Inflammatory macrophage treated with lipopolysaccharide for 1 hour (primary cell): ENCODE measurements around the gene CAMK4.

ENCODE experiments used
- DNase-seq, 2 donors: peaks; one replicate each; pipeline ENCODE4 v3.0.0-alpha.2; 2020 to 2022

Gene CAMK4

GRCh38 chr5:111223787-111224560, at the start of gene CAMK4:
TSS of gene CAMK4 (plus strand) at chr5:111224384. CDS start at chr5:111224484, 100 bp downstream.
- DNase-seq = no peak

GRCh38 chr5:111183064-111183463, 41.1 kb upstream of the CAMK4 start:
- DNase-seq = no peak

GRCh38 chr5:111187079-111187478, 37.1 kb upstream of the CAMK4 start:
- DNase-seq = no peak

- no peak for DNase-seq
Observed at GRCh38 chr5:111194053-111194452, 30.1 kb upstream of the CAMK4 start.

DNA sequence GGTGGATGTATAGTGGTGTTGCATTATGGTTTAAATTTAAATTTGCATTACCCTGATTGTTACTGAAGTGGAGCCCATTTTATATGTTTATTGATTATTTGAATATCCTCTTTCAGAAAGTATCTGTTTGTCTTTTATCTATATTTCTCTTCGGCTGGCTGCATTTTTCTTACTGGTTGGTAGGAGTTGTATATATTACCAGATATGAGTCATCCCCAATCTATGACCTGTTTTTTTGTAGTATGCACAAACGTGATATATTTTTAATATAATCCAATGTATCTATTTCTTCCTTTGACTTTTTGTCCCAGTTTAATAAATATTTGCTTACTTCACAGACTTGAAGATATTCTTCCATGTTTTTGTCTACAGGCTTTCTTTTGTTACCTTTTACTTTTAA, 29.3 kb upstream of the CAMK4 start:
- DNase-seq = no peak

- no peak for DNase-seq
Observed at GRCh38 chr5:111197523-111197922, 26.7 kb upstream of the CAMK4 start.

DNA sequence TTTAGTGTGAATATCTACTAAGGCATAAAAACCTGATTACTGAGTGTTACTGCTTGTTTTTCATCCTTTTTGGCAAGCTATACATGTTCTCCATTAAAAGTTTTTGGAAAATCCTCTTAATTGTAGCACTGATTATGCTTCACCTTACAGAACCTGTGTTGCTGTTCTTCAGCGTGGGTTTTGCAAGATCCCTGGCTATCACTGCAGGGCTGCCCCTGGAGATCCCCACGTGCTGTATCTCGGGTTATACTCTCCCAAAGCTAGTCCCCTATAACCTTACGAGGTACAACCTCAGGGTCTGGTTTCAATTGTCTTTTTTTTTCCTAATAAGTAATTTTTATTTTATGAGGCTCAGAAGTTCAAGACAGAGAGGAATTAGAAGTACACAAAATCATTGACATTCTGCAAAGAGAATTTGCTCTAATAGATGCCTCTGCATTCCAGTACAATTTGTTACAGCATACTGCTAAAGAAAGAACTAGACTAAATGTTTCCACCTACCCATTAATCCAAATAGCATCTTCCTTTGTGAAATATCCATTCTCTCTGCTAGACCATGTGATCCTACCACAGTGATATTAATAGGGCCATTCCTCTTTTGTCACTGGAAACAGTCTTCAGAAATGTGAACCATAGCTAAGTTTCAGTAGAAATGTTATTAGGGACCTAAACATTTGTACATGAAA, 25.8 kb upstream of the CAMK4 start:
- DNase-seq = no peak

GRCh38 chr5:111200828-111201227, 23.4 kb upstream of the CAMK4 start:
- DNase-seq = no peak

DNA sequence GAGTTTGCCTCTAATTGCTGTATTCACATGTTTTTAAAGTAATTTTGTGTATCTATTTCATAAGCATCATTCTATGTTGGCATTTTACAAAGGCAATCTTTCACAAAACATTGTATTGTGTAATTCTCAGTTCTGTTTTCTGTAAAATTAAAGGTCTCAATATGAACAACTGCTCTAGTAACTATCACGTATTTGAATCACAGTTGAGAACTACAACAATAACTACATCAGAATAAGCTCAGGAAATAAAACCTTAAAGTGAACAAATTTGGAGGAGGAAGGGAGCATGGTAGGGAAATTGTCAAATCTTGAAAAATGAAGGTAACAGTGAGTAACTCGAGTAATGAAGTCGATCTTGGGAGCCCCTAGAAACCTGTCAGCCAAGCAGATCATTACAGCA, 22.5 kb upstream of the CAMK4 start:
- DNase-seq = no peak

DNA sequence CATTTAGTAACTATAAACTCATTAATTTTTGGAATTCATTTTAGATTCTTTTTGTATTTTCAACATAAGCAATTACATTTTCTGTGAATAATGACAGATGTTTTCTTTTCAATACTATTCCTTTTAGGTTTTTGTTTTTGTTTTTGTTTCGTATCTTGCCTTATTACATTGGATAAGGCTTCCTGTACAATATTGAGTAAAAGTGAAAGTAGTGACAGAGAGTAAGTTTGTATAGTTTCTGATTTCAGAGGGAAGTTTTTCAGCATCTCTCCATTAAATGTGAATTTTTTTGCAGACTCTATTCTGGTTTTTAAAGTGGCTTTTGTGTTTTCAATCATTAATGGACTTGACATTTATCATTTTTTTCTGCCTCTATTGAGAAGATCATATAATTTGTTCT, 12.8 kb upstream of the CAMK4 start:
- no peak for DNase-seq

DNA sequence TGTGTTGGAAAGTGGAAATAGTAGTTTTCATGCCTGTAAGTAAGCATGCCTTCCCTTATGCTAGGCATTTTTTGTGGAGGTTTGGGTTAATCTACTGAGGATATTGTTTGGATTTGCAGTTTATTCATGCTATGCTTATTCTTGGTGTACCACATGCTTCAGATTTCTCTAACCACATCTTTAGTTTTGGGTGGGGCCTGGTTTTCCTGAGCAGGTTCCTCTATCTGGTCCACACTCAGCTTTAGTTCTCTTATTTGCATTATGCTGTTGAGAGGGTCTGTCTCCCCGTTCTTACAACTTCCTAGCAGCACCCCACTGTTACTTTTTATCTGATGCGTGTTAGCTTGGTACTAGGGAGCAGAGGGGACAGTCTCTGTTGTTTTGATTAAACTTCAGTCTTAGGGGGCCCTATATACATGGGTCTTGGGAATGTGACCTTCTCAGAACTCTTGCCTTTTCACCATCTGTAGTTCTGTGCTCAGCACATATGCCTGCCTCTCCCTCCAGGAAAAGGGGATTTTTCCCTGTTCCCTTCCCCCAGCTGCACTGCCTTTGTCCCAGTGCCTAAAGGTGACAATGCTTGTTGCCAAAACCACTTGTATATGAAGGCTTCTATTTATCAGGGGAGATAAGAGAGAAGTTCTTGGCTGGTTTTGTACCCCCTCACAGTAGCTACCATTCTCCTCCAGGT, 10.0 kb upstream of the CAMK4 start:
- DNase-seq = no peak

GRCh38 chr5:111215971-111216370, 8.2 kb upstream of the CAMK4 start:
- no peak for DNase-seq

- DNase-seq = no peak
Observed at GRCh38 chr5:111221139-111221538, 3.0 kb upstream of the CAMK4 start.

- DNase-seq = no peak
Observed at GRCh38 chr5:111223101-111223786, 940 bp upstream of the CAMK4 start.

- no peak for DNase-seq
Observed at GRCh38 chr5:111224561-111225345, 569 bp downstream of the CAMK4 start.

DNA sequence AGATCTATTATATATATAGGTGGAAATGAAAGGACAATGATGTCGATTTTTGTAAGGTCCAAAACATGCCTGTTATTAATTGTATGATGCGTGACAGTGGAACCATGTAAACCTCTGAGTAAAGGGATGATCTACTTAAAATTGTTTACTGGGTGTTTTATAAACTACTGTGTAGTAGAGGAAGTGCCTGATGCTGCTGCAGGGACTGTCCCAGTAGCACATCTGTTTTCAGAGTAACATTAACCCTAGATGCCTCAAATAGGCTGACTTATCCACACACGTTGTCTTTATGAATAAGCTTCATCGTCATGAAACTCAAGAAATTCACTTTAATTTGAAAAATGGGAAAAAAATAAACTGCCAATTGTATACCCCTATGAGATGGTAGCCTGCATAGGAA, 1.7 kb downstream of the CAMK4 start:
- no peak for DNase-seq

DNA sequence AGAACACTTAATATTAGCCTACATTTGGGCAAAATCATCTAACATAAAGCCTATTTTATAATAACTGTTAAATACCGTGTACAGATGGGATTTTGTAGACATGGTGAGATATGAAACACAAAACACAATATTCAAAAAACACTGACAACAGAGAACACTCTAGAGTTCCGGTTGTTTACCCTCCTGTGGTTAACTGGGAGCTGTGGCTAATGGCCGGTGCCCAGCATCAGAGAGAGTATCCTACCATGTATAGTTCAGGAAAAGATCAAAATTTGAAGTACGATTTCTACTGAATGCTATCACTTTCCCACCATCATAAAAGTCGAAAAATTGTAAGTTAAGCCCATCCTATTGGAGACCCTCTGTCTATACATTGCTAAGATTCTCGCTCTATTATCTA, 2.4 kb downstream of the CAMK4 start:
- DNase-seq = no peak

DNA sequence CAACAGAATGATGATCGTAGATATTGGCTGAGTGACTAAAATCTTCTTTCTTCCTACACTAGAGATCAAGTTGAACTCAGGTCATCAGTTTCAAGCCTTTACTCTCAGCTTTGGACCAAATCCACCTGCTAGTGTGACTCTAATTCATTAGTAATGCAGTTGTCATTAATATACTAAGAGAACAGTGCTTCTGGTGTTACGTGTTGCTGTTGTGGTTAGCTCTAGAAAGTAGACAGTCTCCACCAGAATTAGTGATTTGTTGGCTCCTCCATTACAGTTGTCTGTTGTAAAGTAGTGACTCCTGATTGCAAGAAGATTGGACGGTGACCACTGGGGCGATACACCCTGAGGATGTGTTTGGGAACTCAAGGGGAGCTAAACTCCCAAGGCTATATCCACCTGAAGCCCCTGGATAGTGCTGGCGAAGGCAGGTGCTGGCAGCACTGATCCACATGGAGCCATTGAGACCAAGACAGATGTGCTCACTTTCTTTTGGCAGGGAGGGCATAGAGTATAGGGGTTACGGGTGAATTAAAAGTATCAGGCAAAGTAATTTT, 3.1 kb downstream of the CAMK4 start:
- DNase-seq = no peak

- no peak for DNase-seq
Observed at GRCh38 chr5:111227801-111228200, 3.6 kb downstream of the CAMK4 start.

DNA sequence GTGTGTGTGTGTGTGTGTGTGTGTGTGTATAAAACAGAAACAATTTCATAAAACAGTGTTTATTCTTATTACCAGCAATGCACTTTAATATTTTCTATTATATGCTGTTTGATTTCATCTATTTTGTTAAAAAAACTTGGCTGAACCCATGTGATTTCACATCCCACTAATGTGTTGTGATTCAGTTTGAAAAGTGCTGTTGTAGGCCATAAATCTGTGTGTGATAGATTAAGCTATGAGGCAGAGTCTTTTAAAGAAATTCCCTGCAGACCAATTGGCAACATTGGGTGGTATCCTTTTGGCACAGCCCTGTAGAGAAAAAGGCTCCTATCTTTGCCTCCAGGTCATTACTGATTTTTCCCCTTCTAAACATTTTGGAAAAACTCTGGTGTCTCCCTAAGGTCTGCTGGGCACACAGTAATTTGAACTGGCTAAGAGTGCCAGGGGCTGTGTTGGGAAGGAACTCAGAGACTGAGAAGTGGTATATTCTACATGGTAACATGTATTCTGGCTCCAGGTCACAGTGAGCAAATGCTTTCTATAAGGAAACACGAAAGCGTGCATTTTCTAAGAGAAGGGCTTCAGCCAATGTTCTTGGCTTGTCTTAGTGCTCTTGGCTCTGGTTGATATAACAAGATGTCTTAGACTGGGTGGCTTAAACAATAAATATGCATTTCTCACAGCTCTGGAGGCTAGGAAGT, 4.5 kb downstream of the CAMK4 start:
- no peak for DNase-seq

GRCh38 chr5:111229221-111229835, 5.1 kb downstream of the CAMK4 start:
- no peak for DNase-seq
